Endodermal cell (in vitro differentiated cells): Measurements from ENCODE around the gene INSR. TPM values are rescaled to one million over a fixed set of nuclear protein-coding genes. Genes with fewer than 3 reads are reported as not detected.

Experiments used
- DNase-seq: peaks from one replicate; pipeline ENCODE4 v3.0.0-alpha.2; 2017
- H3K27ac ChIP-seq: 2 replicates; pipeline ENCODE4 v1.5.1; 2013; ENCODE audit warnings: mild to moderate bottlenecking, low read depth, low read length, moderate library complexity
- H3K27me3 ChIP-seq: 2 replicates; pipeline ENCODE4 v1.6.1; 2013; ENCODE audit warnings: mild to moderate bottlenecking, low read length, moderate library complexity; ENCODE audit not compliant: insufficient read depth, control insufficient read depth, poor library complexity, severe bottlenecking
- H3K36me3 ChIP-seq: 2 replicates; pipeline ENCODE4 v1.7.0; 2013; ENCODE audit warnings: mild to moderate bottlenecking, low read length, moderate library complexity; ENCODE audit not compliant: control insufficient read depth, insufficient read depth
- H3K4me1 ChIP-seq: one replicate; pipeline ENCODE4 v1.7.0; 2013; ENCODE audit warnings: low read length; ENCODE audit not compliant: control insufficient read depth, insufficient read depth
- H3K4me3 ChIP-seq: 2 replicates; pipeline ENCODE4 v1.5.1; 2013; ENCODE audit warnings: mild to moderate bottlenecking, low read length, moderate library complexity
- H3K9ac ChIP-seq: 2 replicates; pipeline ENCODE4 v1.6.1; 2013; ENCODE audit warnings: mild to moderate bottlenecking, low read length, moderate library complexity; ENCODE audit not compliant: poor library complexity, severe bottlenecking; ENCODE audit errors: extremely low read depth
- H3K9me3 ChIP-seq: 2 replicates; pipeline ENCODE4 v1.6.1; 2013; ENCODE audit warnings: mild to moderate bottlenecking, low read length, moderate library complexity; ENCODE audit not compliant: control insufficient read depth
- H3K27ac Mint-ChIP-seq: 2 replicates; pipeline ENCODE4 v1.8.0; 2020; ENCODE audit warnings: mixed read lengths
- H3K27me3 Mint-ChIP-seq: 2 replicates; pipeline ENCODE4 v1.8.0; 2021; ENCODE audit warnings: mild to moderate bottlenecking, mixed read lengths; ENCODE audit not compliant: insufficient read depth
- H3K36me3 Mint-ChIP-seq: 2 replicates; pipeline ENCODE4 v1.8.0; 2020; ENCODE audit warnings: low read depth, mixed read lengths
- H3K4me1 Mint-ChIP-seq: 2 replicates; pipeline ENCODE4 v1.8.0; 2020; ENCODE audit warnings: mixed read lengths
- H3K4me3 Mint-ChIP-seq: 2 replicates; pipeline ENCODE4 v1.8.0; 2020; ENCODE audit warnings: mild to moderate bottlenecking, moderate library complexity, mixed read lengths
- H3K9me3 Mint-ChIP-seq: 2 replicates; pipeline ENCODE4 v1.8.0; 2020; ENCODE audit warnings: mild to moderate bottlenecking, mixed read lengths
- WGBS, 2 experiments: methylation state at CpG; one replicate each; pipeline versions ENCODE4 v1.1.5 to v1.1.7; 2013; ENCODE audit warnings: missing lambda C conversion rate in 2 of 2, mixed read lengths in 1 of 2; ENCODE audit not compliant: insufficient coverage in 1 of 2, insufficient read length in 1 of 2; 5-methylcytosine and 5-hydroxymethylcytosine counted together
- total RNA-seq, 2 donors: library from RNA; stranded (reverse); fragmentation: NEBNext Ultra II Directional in 1 of 2; extraction: Animal tissue kit (Norgen Biotek cat#: 25700) in 1 of 2; gene quantifications; 2 replicates in 1 of 2; 3 replicates in 1 of 2; pipeline ENCODE4 v1.2.1, GENCODE V29; 2021
- TF ChIP-seq, protein P1 (sequence below): fragments of 200-600 bp; sonication (generic); conservative IDR thresholded peaks from 2 replicates; pipeline ENCODE4 v1.5.0; 2021; ENCODE audit warnings: antibody characterized with exemption, mild to moderate bottlenecking

INSR gene
- total RNA-seq, 2 donors from 2014 or later, result 31.3 to 31.5 TPM

DNA sequence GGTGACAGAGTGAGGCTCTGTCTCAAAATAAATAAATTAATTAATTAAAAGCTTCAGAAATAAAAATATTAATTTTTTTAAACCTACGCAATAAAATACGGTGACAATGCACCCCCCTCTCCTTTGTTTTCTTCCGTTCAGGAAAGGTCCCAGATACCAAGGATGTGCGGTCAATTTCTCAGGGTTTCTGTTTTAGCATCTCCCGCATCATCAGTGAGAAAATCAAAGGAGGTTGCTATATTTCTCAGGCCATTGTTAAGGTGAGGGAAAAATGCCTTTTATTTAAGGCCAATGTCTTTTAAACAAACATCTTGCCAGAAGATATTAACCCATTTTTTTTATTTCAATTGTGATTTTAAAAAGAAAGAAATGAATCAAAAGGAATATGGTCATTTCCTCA is 111.7 kb downstream of the INSR start:
- Mint-ChIP-seq H3K9me3 (peaks cover 2% of the 10 kb centered on the region), H3K27ac (no peak overlapping the region), H3K4me3 (no peak overlapping the region), H3K27me3 (no peaks in the 10 kb centered on the region), H3K36me3 (peaks cover 19% of the 10 kb centered on the region), H3K4me1 (no peaks in the 10 kb centered on the region)
- 91 to 100% methylated on average over 5 of the region's 5 CpGs for WGBS, 2 experiments
- TF ChIP-seq, protein P1, sequence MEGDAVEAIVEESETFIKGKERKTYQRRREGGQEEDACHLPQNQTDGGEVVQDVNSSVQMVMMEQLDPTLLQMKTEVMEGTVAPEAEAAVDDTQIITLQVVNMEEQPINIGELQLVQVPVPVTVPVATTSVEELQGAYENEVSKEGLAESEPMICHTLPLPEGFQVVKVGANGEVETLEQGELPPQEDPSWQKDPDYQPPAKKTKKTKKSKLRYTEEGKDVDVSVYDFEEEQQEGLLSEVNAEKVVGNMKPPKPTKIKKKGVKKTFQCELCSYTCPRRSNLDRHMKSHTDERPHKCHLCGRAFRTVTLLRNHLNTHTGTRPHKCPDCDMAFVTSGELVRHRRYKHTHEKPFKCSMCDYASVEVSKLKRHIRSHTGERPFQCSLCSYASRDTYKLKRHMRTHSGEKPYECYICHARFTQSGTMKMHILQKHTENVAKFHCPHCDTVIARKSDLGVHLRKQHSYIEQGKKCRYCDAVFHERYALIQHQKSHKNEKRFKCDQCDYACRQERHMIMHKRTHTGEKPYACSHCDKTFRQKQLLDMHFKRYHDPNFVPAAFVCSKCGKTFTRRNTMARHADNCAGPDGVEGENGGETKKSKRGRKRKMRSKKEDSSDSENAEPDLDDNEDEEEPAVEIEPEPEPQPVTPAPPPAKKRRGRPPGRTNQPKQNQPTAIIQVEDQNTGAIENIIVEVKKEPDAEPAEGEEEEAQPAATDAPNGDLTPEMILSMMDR, result no peak
- no peak overlapping the region for H3K4me3 ChIP-seq
- no peak overlapping the region for H3K9ac ChIP-seq
- H3K36me3 ChIP-seq, result peaks cover 4% of the 10 kb centered on the region
- no peaks in the 10 kb centered on the region for H3K27me3 ChIP-seq
- H3K4me1 ChIP-seq, result no peaks in the 10 kb centered on the region
- H3K27ac ChIP-seq, result no peak overlapping the region
- DNase-seq, result no peak
- H3K9me3 ChIP-seq, result no peaks in the 10 kb centered on the region

DNA sequence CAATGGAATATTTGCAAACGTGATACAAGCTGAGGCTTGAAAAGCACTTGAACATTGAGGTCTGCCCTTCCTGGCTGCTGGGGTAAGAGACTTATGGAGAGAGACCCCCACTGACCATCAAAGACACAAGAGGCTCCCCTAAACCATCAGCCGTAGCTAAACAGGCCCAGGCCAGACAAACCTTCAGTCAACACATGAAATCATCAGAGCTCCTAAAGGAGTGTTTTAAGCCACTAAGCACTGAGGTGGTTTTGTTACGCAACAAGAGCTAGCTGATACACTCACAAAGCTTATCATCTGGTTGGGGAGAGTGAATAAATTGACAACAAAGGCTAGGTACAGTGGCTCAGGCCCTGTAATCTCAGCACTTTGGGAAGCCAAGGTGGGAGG is 114.3 kb downstream of the INSR start:
- Mint-ChIP-seq H3K9me3 (peaks cover 2% of the 10 kb centered on the region), H3K27me3 (no peaks in the 10 kb centered on the region), H3K27ac (no peak overlapping the region), H3K36me3 (peaks cover 25% of the 10 kb centered on the region), H3K4me3 (no peak overlapping the region), H3K4me1 (no peaks in the 10 kb centered on the region)
- Histone ChIP-seq H3K36me3 (peaks cover 4% of the 10 kb centered on the region), H3K4me1 (no peaks in the 10 kb centered on the region), H3K27me3 (no peaks in the 10 kb centered on the region), H3K9ac (no peak overlapping the region), H3K27ac (no peak overlapping the region), H3K4me3 (no peak overlapping the region), H3K9me3 (no peaks in the 10 kb centered on the region)
- TF ChIP-seq, protein P1, result no peak
- whole genome bisulfite sequencing, 2 experiments, result 92 to 100% methylated on average over 1 to 3 of the region's 3 CpGs
- no peak for DNase-seq

DNA sequence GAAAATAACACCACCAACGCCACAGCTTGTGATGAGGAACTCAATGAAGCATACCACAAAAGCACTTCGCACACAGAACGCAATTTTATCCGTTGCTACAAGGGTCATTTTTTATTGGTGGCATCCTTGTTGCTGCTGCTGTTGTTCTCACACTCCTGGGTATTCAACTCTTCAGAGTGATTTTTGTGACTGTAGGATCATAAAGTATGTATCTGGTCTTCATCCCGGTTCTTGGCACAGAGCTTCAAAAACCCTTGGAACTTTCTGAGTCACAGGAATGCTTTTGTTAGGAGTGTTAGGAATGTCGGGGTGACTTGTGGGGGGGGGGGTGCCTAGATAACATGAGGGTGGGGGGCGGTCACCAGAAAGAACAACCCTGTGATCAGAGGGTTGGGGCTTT is 116.3 kb downstream of the INSR start:
- no peak overlapping the region for H3K27ac Mint-ChIP-seq
- Histone ChIP-seq H3K4me1 (no peaks in the 10 kb centered on the region), H3K27me3 (no peaks in the 10 kb centered on the region), H3K9ac (no peak overlapping the region), H3K4me3 (no peak overlapping the region), H3K36me3 (no peaks in the 10 kb centered on the region), H3K9me3 (no peaks in the 10 kb centered on the region), H3K27ac (no peak overlapping the region)
- H3K4me1 Mint-ChIP-seq, result no peaks in the 10 kb centered on the region
- peaks cover 19% of the 10 kb centered on the region for H3K36me3 Mint-ChIP-seq
- H3K27me3 Mint-ChIP-seq, result no peaks in the 10 kb centered on the region
- no peak for DNase-seq
- H3K9me3 Mint-ChIP-seq, result peaks cover 2% of the 10 kb centered on the region
- no peak overlapping the region for H3K4me3 Mint-ChIP-seq
- 94 to 100% methylated on average over 4 to 7 of the region's 7 CpGs for WGBS, 2 experiments
- TF ChIP-seq, protein P1, result no peak
